Subcutaneous adipose tissue (tissue), 4 donors: Measurements from ENCODE around the gene TMIE. TPM values are rescaled to one million over a fixed set of nuclear protein-coding genes. Genes with fewer than 3 reads are reported as not detected.

Experiments used
- total RNA-seq, 4 donors: library from RNA; depleted of rRNA; stranded (reverse); fragments of >200 nt; gene quantifications; one replicate each; pipeline ENCODE4 v1.1.0, GENCODE V29; 2016
- TF ChIP-seq, protein P1 (sequence below): fragments of 450-650 bp; IDR thresholded peaks from one replicate; pipeline ENCODE4 v1.5.1; 2016; ENCODE audit warnings: low read depth, mild to moderate bottlenecking, control low read depth, antibody characterized with exemption, moderate library complexity

TMIE gene
- total RNA-seq, 4 donors from 2014 or later, result 0.88 TPM; not detected in 3

DNA sequence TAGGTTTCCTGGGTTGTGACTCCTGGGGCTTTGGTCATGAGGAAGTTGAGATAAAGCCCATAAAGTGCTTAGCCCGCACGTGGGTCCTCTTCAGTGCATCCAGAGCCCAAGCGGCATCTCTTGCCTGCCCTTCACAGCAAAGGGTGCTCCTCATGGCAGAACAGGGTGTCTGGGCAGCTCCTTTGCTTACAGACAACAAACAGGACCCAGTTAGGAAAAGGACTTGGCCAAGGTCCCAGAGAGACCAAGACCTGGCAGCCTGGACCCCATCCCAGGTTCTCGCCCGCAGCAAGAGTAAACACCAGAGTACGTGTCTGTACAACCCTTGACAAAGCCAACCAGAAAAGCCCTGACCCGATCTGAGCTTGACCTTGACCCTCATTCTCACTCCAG lies 34.7 kb upstream of the TMIE start:
- TF ChIP-seq, protein P1, sequence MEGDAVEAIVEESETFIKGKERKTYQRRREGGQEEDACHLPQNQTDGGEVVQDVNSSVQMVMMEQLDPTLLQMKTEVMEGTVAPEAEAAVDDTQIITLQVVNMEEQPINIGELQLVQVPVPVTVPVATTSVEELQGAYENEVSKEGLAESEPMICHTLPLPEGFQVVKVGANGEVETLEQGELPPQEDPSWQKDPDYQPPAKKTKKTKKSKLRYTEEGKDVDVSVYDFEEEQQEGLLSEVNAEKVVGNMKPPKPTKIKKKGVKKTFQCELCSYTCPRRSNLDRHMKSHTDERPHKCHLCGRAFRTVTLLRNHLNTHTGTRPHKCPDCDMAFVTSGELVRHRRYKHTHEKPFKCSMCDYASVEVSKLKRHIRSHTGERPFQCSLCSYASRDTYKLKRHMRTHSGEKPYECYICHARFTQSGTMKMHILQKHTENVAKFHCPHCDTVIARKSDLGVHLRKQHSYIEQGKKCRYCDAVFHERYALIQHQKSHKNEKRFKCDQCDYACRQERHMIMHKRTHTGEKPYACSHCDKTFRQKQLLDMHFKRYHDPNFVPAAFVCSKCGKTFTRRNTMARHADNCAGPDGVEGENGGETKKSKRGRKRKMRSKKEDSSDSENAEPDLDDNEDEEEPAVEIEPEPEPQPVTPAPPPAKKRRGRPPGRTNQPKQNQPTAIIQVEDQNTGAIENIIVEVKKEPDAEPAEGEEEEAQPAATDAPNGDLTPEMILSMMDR, result no peak

DNA sequence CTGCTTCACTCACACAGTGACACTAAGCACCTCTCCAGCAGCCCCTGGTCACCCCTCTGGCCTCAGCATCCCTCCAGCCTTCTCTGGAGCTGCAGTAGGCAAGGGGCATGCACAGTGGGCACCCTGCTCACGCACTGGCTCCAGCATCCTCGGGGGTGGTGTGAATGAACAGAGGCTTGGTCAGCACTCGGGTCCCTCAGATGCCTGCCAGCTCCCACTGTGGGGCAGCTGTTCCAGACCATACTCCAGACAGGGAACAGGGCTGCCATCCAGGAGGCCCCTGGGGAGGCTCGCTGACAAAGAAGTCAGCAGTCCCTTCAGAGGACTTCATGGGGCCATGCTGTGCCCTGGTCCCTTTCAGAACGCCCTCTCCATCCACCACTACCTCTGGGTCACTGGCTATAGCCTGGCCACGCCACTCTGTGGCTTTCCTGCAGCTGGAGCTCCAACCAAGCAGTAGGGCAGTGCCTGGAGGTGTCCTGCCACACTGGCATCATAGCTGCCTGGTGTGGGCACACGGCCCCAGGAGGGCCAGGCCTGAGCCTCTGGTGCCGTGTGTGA lies 34.1 kb upstream of the TMIE start:
- TF ChIP-seq, protein P1, result no peak

DNA sequence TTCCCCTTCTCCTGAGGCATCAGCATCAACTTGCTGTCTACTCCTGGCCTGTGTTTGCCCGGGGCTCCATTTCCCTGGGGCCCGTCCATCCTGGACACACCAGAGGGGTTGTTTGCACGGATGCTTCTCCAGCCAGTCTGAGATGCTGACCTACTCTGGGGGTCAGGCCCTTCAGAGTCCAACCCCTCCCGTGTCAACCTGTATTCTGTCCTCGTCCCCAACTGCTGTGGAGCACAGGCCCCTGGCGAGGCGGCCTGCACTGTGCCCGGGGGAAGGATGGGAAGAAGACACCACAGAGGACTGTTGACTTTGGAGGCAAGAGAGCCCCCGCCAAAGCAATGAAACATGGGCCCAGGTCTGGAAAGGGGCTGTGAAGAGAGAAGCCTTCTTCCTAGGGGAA lies 33.5 kb upstream of the TMIE start:
- TF ChIP-seq, protein P1, result no peak

DNA sequence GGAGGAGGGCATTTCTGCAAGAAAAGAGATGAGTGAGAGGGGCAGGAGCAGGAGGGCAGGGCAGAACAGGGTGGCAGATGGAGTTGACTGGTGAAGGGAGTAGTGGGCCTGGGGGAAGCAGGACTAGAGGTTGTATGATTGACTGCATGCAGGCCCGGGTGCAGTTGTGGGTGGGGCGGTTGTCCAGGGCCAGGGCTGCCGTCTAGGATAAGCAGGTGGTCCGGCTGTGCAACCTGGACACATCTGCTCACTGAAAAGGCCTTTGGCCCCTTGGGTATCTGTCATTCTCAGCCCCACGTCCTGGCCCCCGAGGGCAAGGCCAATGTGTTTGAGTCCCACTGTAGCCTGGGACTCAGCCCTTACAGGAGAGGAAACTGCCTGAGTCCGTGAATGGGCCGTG lies 33.1 kb upstream of the TMIE start:
- TF ChIP-seq, protein P1, result no peak

DNA sequence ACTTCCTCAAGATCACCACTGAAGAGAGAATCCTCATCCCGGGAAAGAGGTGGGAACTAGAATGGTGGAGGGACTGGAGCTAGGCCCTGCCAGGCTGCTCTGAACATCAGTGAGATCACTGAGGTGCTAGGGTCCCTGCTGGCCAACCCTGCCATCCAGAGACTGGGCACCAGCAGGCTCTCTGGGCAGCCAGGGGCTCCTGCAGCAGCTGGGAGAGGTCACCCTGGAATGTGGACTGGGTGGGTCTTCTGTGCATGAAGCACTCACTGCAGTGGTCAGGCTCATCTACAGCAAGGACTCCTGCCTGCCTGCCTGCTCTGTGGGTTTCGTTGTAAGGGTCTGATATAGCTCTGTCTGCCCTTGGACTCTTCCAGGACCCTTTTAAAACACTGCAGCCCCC lies 32.6 kb upstream of the TMIE start:
- TF ChIP-seq, protein P1, result no peak

DNA sequence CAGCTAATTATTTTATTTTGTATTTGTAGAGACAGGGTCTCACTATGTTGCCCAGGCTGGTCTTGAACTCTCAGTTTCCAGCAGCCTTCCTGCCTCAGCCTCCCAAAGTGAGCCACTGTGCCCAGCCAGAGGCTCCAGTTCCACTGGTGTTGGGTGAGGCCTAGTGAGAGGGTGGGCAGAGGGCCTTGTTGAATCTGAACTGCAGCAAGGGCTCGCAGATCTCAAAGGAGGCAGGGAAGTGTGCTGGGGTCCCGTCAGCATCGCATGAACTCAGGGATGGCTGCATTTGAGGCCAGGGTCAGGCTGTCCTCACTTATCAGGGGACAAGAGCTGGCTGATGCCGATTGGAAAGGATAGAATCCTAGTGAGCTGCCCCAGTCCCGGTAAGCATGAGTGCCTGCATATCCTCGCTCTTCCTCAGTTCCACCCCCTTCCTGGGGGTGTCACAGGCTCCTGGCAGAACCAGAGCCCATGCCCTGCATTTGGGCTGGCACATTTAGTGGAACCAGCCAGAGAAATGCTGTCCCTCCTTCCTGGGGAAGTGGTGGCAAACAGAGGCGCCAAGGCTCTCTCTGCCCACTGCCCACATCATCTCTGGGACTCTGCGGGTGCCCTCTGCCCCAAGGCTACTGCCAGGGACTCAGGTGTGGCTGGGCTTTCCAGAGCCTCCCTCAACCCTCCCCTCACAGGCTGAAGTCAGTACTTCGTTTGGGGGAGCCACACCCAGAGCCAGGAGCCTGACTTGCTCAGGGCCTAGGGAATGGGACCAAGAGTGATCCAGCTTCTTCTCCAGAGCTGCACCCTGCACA lies 31.8 kb upstream of the TMIE start:
- TF ChIP-seq, protein P1, result no peak

DNA sequence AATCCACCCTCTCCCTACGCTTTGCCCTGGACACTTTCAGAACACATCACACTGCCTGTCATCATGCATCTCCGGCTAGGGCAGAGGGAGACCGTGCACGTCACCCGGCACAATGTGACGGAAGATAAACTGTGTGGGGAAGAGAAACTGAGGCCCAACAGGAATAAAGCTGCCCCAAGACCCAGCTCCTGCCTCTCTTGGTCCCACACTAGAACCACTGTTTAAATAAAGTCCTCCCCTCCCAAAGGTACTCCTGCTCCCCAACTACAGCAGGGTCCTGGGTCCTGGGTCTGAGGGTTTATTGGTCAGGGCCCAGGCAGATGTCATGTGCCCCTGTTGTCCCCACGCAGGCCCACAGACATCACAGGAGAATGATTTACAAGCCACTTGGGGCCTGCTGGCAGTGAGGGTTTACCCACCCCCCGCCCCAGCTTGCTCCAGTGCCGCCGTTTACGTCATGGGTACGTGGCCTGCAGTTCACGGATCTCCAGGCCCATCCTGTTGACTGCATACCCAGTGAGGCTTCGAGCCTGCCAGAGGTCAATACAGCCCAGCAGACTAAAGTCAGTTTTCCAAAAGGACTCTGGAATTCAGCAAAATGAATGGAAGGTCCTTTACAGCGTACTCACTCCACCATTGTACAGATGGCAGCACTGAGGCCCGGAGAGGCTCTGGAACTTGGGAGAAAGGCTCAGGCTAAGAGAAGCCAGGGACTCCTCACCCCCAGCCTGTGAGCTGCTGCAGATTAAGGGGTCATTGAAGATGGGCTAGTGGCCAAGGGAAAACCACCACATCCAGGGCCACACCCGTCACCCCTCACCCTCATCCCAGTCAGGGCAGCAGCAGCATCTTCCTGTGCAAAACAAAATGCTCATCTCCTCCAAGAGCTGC lies 30.9 kb upstream of the TMIE start:
- TF ChIP-seq, protein P1, result no peak
